Astrocyte (in vitro differentiated cells and primary cell): ENCODE measurements around the gene PI4K2B. TPM values are rescaled to one million over a fixed set of nuclear protein-coding genes. Genes with fewer than 3 reads are reported as not detected.

Source experiments
- DNase-seq: peaks from one replicate; pipeline ENCODE4 v3.0.0-alpha.2; 2010; ENCODE audit warnings: low read depth
- FAIRE-seq: peaks from 2 replicates; lab custom pipeline; 2011; peaks lifted over from hg19 to GRCh38; lab: Jason Lieb, UNC
- H2AFZ ChIP-seq: 2 replicates; pipeline ENCODE4 v1.6.0; 2012; ENCODE audit warnings: low read depth, low read length, inconsistent platforms
- H3K27ac ChIP-seq: 2 replicates; pipeline ENCODE4 v1.5.1; 2011; ENCODE audit warnings: low read depth, low read length, inconsistent platforms
- H3K27me3 ChIP-seq: 2 replicates; pipeline ENCODE4 v1.6.0; 2011; ENCODE audit warnings: low read length, inconsistent platforms; ENCODE audit not compliant: insufficient read depth
- H3K36me3 ChIP-seq: 2 replicates; pipeline ENCODE4 v1.5.1; 2011; ENCODE audit warnings: low read length, inconsistent platforms; ENCODE audit not compliant: insufficient read depth
- H3K4me1 ChIP-seq: 2 replicates; pipeline ENCODE4 v1.5.1; 2011; ENCODE audit warnings: low read length, inconsistent platforms; ENCODE audit not compliant: insufficient read depth
- H3K4me2 ChIP-seq: 2 replicates; pipeline ENCODE4 v1.6.0; 2012; ENCODE audit warnings: low read length, inconsistent platforms
- H3K4me3 ChIP-seq: 2 replicates; pipeline ENCODE4 v1.5.1; 2011; ENCODE audit warnings: low read depth, mild to moderate bottlenecking, low read length, inconsistent platforms; ENCODE audit not compliant: insufficient read depth
- H3K79me2 ChIP-seq: 2 replicates; pipeline ENCODE4 v1.6.0; 2012; ENCODE audit warnings: mild to moderate bottlenecking, low read length, inconsistent platforms; ENCODE audit not compliant: insufficient read depth
- H3K9ac ChIP-seq: 2 replicates; pipeline ENCODE4 v1.6.0; 2012; ENCODE audit warnings: mild to moderate bottlenecking, low read length, inconsistent platforms
- H3K9me3 ChIP-seq: 2 replicates; pipeline ENCODE4 v1.5.1; 2012; ENCODE audit warnings: low read depth, mild to moderate bottlenecking, low read length, inconsistent platforms; ENCODE audit not compliant: insufficient read depth
- H4K20me1 ChIP-seq: 2 replicates; pipeline ENCODE4 v1.6.0; 2012; ENCODE audit warnings: low read length, inconsistent platforms; ENCODE audit not compliant: insufficient read depth
- H3K27ac Mint-ChIP-seq: one replicate; pipeline ENCODE4 v1.8.0; 2021; ENCODE audit warnings: mild to moderate bottlenecking, mixed read lengths; ENCODE audit not compliant: unreplicated experiment
- H3K27me3 Mint-ChIP-seq: one replicate; pipeline ENCODE4 v1.8.0; 2021; ENCODE audit warnings: low read depth, mixed read lengths; ENCODE audit not compliant: unreplicated experiment
- H3K36me3 Mint-ChIP-seq: one replicate; pipeline ENCODE4 v1.8.0; 2021; ENCODE audit warnings: low read depth, mixed read lengths; ENCODE audit not compliant: unreplicated experiment
- H3K4me1 Mint-ChIP-seq: one replicate; pipeline ENCODE4 v1.8.0; 2021; ENCODE audit warnings: low read depth, mixed read lengths; ENCODE audit not compliant: unreplicated experiment
- H3K4me3 Mint-ChIP-seq: one replicate; pipeline ENCODE4 v1.8.0; 2021; ENCODE audit warnings: mild to moderate bottlenecking, moderate library complexity, mixed read lengths; ENCODE audit not compliant: unreplicated experiment
- H3K9me3 Mint-ChIP-seq: one replicate; pipeline ENCODE4 v1.8.0; 2021; ENCODE audit warnings: mild to moderate bottlenecking, mixed read lengths; ENCODE audit not compliant: unreplicated experiment
- CTCF ChIP-seq: IDR thresholded peaks from 2 replicates; pipeline ENCODE4 v1.5.1; 2011; ENCODE audit warnings: low read depth, mild to moderate bottlenecking, inconsistent platforms, low read length, moderate library complexity; ENCODE audit not compliant: insufficient read depth
- EZH2 ChIP-seq: IDR thresholded peaks from 2 replicates; pipeline ENCODE4 v1.6.1; 2012; ENCODE audit warnings: mild to moderate bottlenecking, low read length, inconsistent platforms; ENCODE audit not compliant: insufficient read depth
- total RNA-seq: library from RNA; stranded (reverse); gene quantifications from 2 replicates; pipeline ENCODE4 v1.2.1, GENCODE V29; 2021

The PI4K2B gene
- total RNA-seq, 1 donor from 2014 or later: 15.7 TPM

- Histone ChIP-seq H3K36me3 (no peaks in the 10 kb centered on the region), H3K27me3 (no peaks in the 10 kb centered on the region), H2AFZ (no peak overlapping the region), H3K9me3 (no peaks in the 10 kb centered on the region), H4K20me1 (no peaks in the 10 kb centered on the region), H3K9ac (no peak overlapping the region), H3K27ac (no peak overlapping the region), H3K4me2 (no peak overlapping the region), H3K4me1 (no peaks in the 10 kb centered on the region), H3K79me2 (no peaks in the 10 kb centered on the region), H3K4me3 (no peak overlapping the region)
- DNase-seq (no peak), FAIRE-seq (no peak)
- Mint-ChIP-seq H3K4me1 (no peaks in the 10 kb centered on the region), H3K9me3 (peaks cover 4% of the 10 kb centered on the region), H3K27ac (no peak overlapping the region), H3K27me3 (no peaks in the 10 kb centered on the region), H3K4me3 (no peak overlapping the region), H3K36me3 (peaks cover 2% of the 10 kb centered on the region)
- TF ChIP-seq EZH2 (no peak), CTCF (no peak)
Observed at GRCh38 chr4:25209702-25210101, 24.1 kb upstream of the PI4K2B start.

- H3K27me3 ChIP-seq: no peaks in the 10 kb centered on the region
- no peaks in the 10 kb centered on the region for H4K20me1 ChIP-seq
- no peaks in the 10 kb centered on the region for H3K9me3 ChIP-seq
- H3K36me3 ChIP-seq: no peaks in the 10 kb centered on the region
- TF ChIP-seq EZH2 (no peak), CTCF (no peak)
- peaks cover 2% of the 10 kb centered on the region for H3K36me3 Mint-ChIP-seq
- H3K27me3 Mint-ChIP-seq: no peaks in the 10 kb centered on the region
- DNase-seq (no peak), FAIRE-seq (no peak)
- no peak overlapping the region for H2AFZ ChIP-seq
- H3K27ac ChIP-seq: no peak overlapping the region
- no peak overlapping the region for H3K9ac ChIP-seq
- H3K9me3 Mint-ChIP-seq: peaks cover 4% of the 10 kb centered on the region
- H3K4me1 Mint-ChIP-seq: no peaks in the 10 kb centered on the region
- no peak overlapping the region for H3K4me3 ChIP-seq
- no peak overlapping the region for H3K4me2 ChIP-seq
- H3K4me1 ChIP-seq: no peaks in the 10 kb centered on the region
- H3K4me3 Mint-ChIP-seq: no peak overlapping the region
- no peaks in the 10 kb centered on the region for H3K79me2 ChIP-seq
- H3K27ac Mint-ChIP-seq: no peak overlapping the region
Observed at GRCh38 chr4:25211721-25212120, 22.1 kb upstream of the PI4K2B start.

- no peak overlapping the region for H3K9ac ChIP-seq
- H3K79me2 ChIP-seq: no peaks in the 10 kb centered on the region
- no peak overlapping the region for H3K4me3 ChIP-seq
- no peaks in the 10 kb centered on the region for H3K36me3 ChIP-seq
- no peak for TF ChIP-seq CTCF
- TF ChIP-seq EZH2: no peak
- no peak for FAIRE-seq
- no peaks in the 10 kb centered on the region for H3K9me3 ChIP-seq
- H2AFZ ChIP-seq: no peak overlapping the region
- DNase-seq: no peak
- Mint-ChIP-seq H3K27ac (no peak overlapping the region), H3K4me1 (no peaks in the 10 kb centered on the region), H3K9me3 (peaks cover 4% of the 10 kb centered on the region), H3K27me3 (no peaks in the 10 kb centered on the region), H3K36me3 (peaks cover 2% of the 10 kb centered on the region), H3K4me3 (no peak overlapping the region)
- no peaks in the 10 kb centered on the region for H3K27me3 ChIP-seq
- no peak overlapping the region for H3K4me2 ChIP-seq
- no peaks in the 10 kb centered on the region for H4K20me1 ChIP-seq
- no peak overlapping the region for H3K27ac ChIP-seq
- no peaks in the 10 kb centered on the region for H3K4me1 ChIP-seq
Observed at GRCh38 chr4:25212822-25213221, 21.0 kb upstream of the PI4K2B start.
